ENCODE measurements around the gene TPRG1. TPM values are rescaled to one million over a fixed set of nuclear protein-coding genes. Genes with fewer than 3 reads are reported as not detected.

TPRG1 gene
- total RNA-seq, 3 donors from 2014 or later = 1.4 to 3.2 (median 2.2) TPM

GRCh38 chr3:189166321-189166720, 5.5 kb upstream of the TPRG1 start:
- TF ChIP-seq CTCF (IDR thresholded peaks at IDR 0.05) = no peak
- no peak overlapping the region for H3K4me3 ChIP-seq
- no peaks in the 10 kb centered on the region for H3K9me3 ChIP-seq
- ATAC-seq = no peak
- H3K36me3 ChIP-seq (ENCODE audit: low read depth) = no peaks in the 10 kb centered on the region
- intact Hi-C loops (cut with DNase I, micrococcal nuclease) = no loop called here
- DNase-seq = no peak
- peaks cover 17% of the 10 kb centered on the region for H3K4me1 ChIP-seq (ENCODE audit: low read depth)

- Histone ChIP-seq H3K4me1 (ENCODE audit: low read depth) (peaks cover 17% of the 10 kb centered on the region), H3K9me3 (no peaks in the 10 kb centered on the region), H3K4me3 (no peak overlapping the region), H3K36me3 (ENCODE audit: low read depth) (no peaks in the 10 kb centered on the region)
- ATAC-seq (peak; percentile 98), DNase-seq (peak; percentile 64 to 89 (median 74))
- no peak for TF ChIP-seq CTCF (IDR thresholded peaks at IDR 0.05)
- intact Hi-C loops (cut with DNase I, micrococcal nuclease) = no loop called here
Measured at GRCh38 chr3:189167027-189167766, 4.6 kb upstream of the TPRG1 start.

GRCh38 chr3:189168711-189169110, 3.1 kb upstream of the TPRG1 start:
- H3K4me1 ChIP-seq (ENCODE audit: low read depth) = peaks cover 17% of the 10 kb centered on the region
- no peak overlapping the region for H3K4me3 ChIP-seq
- H3K36me3 ChIP-seq (ENCODE audit: low read depth) = no peaks in the 10 kb centered on the region
- DNase-seq (no peak), ATAC-seq (no peak)
- TF ChIP-seq CTCF (IDR thresholded peaks at IDR 0.05) = no peak
- intact Hi-C loops (cut with DNase I, micrococcal nuclease) = no loop called here
- no peaks in the 10 kb centered on the region for H3K9me3 ChIP-seq

GRCh38 chr3:189169728-189170127, 2.0 kb upstream of the TPRG1 start:
- Histone ChIP-seq H3K4me1 (ENCODE audit: low read depth) (peaks cover 15% of the 10 kb centered on the region), H3K9me3 (no peaks in the 10 kb centered on the region), H3K4me3 (no peak overlapping the region), H3K36me3 (ENCODE audit: low read depth) (no peaks in the 10 kb centered on the region)
- ATAC-seq = no peak
- DNase-seq = no peak
- no peak for TF ChIP-seq CTCF (IDR thresholded peaks at IDR 0.05)
- intact Hi-C loops (cut with DNase I, micrococcal nuclease) = no loop called here

- DNase-seq (no peak), ATAC-seq (no peak)
- peaks cover 7% of the 10 kb centered on the region for H3K4me1 ChIP-seq (ENCODE audit: low read depth)
- intact Hi-C loops (cut with DNase I, micrococcal nuclease) = no loop called here
- no peaks in the 10 kb centered on the region for H3K36me3 ChIP-seq (ENCODE audit: low read depth)
- no peak for TF ChIP-seq CTCF (IDR thresholded peaks at IDR 0.05)
- H3K4me3 ChIP-seq = no peak overlapping the region
- H3K9me3 ChIP-seq = no peaks in the 10 kb centered on the region
Measured at GRCh38 chr3:189170559-189170958, 1.2 kb upstream of the TPRG1 start.
